HL-60 (cell line): Measurements from ENCODE around the gene ETV3.

ENCODE experiments used
- DNase-seq, 2 experiments: peaks; one replicate each; pipeline ENCODE4 v3.0.0-alpha.2; 2010 to 2020; ENCODE audit warnings: low read depth in 1 of 2, low spot score in 1 of 2
- H3K27ac ChIP-seq: fragments of 250-450 bp; sonication (Bioruptor Pico); replicated peaks from 2 replicates; pipeline ENCODE4 v1.5.1; 2020; ENCODE audit warnings: mild to moderate bottlenecking, moderate library complexity
- H3K27me3 ChIP-seq: fragments of 250-450 bp; sonication (Bioruptor Pico); 2 replicates; pipeline ENCODE4 v1.5.1; 2021; ENCODE audit warnings: mild to moderate bottlenecking, moderate library complexity; ENCODE audit not compliant: insufficient read depth, poor library complexity, severe bottlenecking
- H3K4me3 ChIP-seq: replicated peaks from 2 replicates; pipeline ENCODE4 v1.5.1; 2011; ENCODE audit warnings: mild to moderate bottlenecking, control low read depth, low read length; ENCODE audit not compliant: insufficient read depth
- GABPA ChIP-seq: IDR thresholded peaks from 2 replicates; pipeline ENCODE4 v1.6.1; 2012; ENCODE audit warnings: low read depth
- POLR2AphosphoS5 ChIP-seq: IDR thresholded peaks from 2 replicates; pipeline ENCODE4 v1.6.1; 2012; ENCODE audit warnings: low read depth
- SPI1 ChIP-seq: IDR thresholded peaks from 2 replicates; pipeline ENCODE4 v1.6.1; 2012; ENCODE audit warnings: low read depth, mild to moderate bottlenecking, borderline replicate concordance
- TF ChIP-seq, protein P1 (sequence below): IDR thresholded peaks from 2 replicates; pipeline ENCODE4 v1.6.1; 2012; ENCODE audit warnings: low read depth; ENCODE audit not compliant: insufficient replicate concordance
- TF ChIP-seq, protein P2 (sequence below): IDR thresholded peaks from one replicate; pipeline ENCODE4 v1.5.1; 2011; ENCODE audit warnings: low read length, control low read depth, inconsistent platforms; ENCODE audit not compliant: insufficient read depth

The ETV3 gene

DNA sequence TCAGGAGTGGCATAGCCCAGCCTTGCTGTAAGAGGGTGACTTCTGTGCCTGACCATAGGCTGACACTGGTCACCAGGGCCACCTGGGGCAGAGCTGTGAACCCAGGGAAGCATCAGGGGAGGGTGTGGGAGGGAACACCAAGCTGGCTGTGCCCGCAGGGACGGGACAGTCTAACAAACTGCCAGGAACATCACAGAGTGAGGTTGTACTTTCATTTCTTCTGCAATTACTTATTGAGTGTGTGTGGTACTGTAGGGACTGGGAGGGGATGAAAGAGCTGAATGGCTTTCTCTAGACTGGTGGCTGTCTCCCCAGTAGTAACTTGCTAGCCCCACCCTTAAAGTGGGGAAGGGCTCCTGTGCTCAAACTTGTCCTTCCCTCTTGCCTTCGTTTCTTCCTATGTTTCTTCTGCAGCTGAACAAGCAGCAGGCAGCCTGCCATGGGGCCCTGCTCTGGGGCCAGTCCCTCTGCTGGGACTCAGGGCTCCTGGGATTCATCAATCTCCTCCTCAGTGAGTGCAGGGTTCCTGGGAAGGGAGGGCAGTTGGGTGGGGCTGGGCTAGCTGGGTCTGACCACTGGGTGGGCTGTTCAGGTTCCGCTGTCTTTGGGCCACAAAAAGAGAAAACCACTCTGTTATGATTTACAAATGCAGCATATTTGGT, 39.7 kb upstream of the ETV3 start:
- Histone ChIP-seq H3K27ac (no peak overlapping the region), H3K4me3 (no peak overlapping the region), H3K27me3 (peaks cover 11% of the 10 kb centered on the region)
- no peak for DNase-seq
- no peak for TF ChIP-seq SPI1
- TF ChIP-seq POLR2AphosphoS5 = no peak
- TF ChIP-seq, protein P1, sequence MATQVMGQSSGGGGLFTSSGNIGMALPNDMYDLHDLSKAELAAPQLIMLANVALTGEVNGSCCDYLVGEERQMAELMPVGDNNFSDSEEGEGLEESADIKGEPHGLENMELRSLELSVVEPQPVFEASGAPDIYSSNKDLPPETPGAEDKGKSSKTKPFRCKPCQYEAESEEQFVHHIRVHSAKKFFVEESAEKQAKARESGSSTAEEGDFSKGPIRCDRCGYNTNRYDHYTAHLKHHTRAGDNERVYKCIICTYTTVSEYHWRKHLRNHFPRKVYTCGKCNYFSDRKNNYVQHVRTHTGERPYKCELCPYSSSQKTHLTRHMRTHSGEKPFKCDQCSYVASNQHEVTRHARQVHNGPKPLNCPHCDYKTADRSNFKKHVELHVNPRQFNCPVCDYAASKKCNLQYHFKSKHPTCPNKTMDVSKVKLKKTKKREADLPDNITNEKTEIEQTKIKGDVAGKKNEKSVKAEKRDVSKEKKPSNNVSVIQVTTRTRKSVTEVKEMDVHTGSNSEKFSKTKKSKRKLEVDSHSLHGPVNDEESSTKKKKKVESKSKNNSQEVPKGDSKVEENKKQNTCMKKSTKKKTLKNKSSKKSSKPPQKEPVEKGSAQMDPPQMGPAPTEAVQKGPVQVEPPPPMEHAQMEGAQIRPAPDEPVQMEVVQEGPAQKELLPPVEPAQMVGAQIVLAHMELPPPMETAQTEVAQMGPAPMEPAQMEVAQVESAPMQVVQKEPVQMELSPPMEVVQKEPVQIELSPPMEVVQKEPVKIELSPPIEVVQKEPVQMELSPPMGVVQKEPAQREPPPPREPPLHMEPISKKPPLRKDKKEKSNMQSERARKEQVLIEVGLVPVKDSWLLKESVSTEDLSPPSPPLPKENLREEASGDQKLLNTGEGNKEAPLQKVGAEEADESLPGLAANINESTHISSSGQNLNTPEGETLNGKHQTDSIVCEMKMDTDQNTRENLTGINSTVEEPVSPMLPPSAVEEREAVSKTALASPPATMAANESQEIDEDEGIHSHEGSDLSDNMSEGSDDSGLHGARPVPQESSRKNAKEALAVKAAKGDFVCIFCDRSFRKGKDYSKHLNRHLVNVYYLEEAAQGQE = no peak
- TF ChIP-seq GABPA = no peak

DNA sequence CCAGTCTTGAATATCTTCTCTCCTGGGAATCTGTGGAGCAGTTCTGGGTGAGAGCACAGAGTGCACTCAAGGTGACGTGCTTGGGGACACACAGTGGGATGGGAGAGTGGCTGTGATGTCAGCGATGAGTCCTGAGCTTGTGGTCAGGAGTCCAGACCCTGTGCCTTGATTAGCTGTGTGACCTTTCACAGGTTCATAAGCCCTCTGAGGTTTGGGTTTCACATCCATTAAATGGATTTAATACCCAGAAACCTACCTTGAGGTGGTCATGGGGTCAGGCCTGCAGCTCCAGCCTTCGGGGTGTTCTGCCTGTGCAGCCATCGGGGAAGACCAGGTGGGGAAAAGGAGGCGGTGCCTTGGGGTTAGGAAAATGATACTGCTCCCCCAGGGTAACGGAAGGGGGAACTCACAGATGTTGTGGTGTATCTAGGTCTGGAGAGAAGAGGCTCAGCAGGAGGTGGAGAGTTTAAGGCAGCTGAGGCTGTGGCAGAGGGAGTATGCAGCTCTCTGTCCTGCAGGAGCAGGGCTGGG, 38.5 kb upstream of the ETV3 start:
- TF ChIP-seq POLR2AphosphoS5 = no peak
- no peak for TF ChIP-seq SPI1
- TF ChIP-seq, protein P1 = no peak
- TF ChIP-seq, protein P2, sequence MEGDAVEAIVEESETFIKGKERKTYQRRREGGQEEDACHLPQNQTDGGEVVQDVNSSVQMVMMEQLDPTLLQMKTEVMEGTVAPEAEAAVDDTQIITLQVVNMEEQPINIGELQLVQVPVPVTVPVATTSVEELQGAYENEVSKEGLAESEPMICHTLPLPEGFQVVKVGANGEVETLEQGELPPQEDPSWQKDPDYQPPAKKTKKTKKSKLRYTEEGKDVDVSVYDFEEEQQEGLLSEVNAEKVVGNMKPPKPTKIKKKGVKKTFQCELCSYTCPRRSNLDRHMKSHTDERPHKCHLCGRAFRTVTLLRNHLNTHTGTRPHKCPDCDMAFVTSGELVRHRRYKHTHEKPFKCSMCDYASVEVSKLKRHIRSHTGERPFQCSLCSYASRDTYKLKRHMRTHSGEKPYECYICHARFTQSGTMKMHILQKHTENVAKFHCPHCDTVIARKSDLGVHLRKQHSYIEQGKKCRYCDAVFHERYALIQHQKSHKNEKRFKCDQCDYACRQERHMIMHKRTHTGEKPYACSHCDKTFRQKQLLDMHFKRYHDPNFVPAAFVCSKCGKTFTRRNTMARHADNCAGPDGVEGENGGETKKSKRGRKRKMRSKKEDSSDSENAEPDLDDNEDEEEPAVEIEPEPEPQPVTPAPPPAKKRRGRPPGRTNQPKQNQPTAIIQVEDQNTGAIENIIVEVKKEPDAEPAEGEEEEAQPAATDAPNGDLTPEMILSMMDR = no peak
- TF ChIP-seq GABPA = no peak
- no peak for DNase-seq
- Histone ChIP-seq H3K4me3 (no peak overlapping the region), H3K27me3 (peaks cover 11% of the 10 kb centered on the region), H3K27ac (no peak overlapping the region)

DNA sequence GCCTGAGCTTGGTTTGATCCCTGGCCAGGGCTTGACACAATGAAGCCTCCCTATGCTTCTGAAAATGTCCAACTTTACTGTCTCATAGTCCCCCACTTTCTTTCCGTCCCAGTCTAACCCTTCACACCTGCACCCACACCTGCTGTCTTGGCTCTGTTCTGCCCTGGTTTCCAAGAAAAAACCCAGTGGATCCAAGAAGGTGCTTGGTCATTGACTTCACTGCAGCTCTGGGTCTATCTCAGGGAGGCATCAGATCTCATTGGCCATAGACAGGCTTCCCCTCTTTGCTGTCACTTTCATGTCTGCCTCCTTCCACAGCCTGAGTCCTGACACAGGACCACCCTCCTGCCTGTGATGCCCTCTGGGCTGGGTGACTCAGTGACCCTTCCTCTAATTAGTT, 37.8 kb upstream of the ETV3 start:
- Histone ChIP-seq H3K27ac (no peak overlapping the region), H3K27me3 (peaks cover 11% of the 10 kb centered on the region), H3K4me3 (no peak overlapping the region)
- DNase-seq = no peak
- no peak for TF ChIP-seq POLR2AphosphoS5
- TF ChIP-seq, protein P2 = no peak
- no peak for TF ChIP-seq SPI1
- TF ChIP-seq, protein P1 = no peak
- TF ChIP-seq GABPA = no peak
